Kidney (tissue), 14 donors: ENCODE results near the gene USP16. TPM values are rescaled to one million over a fixed set of nuclear protein-coding genes. Genes with fewer than 3 reads are reported as not detected.
"Not testable (repeated sequence)": the region's sequence is repeated elsewhere in the genome, so short reads cannot be mapped to it uniquely, and the experiment has no call there.

ENCODE experiments used
- DNase-seq, 5 donors: peaks; one replicate each; pipeline ENCODE4 v3.0.0-alpha.2; 2013 to 2020
- FAIRE-seq: peaks from 2 replicates; lab custom pipeline; 2012; peaks lifted over from hg19 to GRCh38; lab: Jason Lieb, UNC
- H3K27ac ChIP-seq, 2 donors: one replicate each; pipeline ENCODE4 v1.7.0; 2013; ENCODE audit warnings: low read depth in 2 of 2, low read length in 2 of 2, inconsistent platforms in 1 of 2
- H3K27me3 ChIP-seq: one replicate; pipeline ENCODE4 v1.7.1; 2013; ENCODE audit warnings: low read length, inconsistent platforms; ENCODE audit not compliant: control insufficient read depth, insufficient read depth
- H3K36me3 ChIP-seq, 3 donors: one replicate each; pipeline versions ENCODE4 v1.7.0 to v1.7.1; 2013; ENCODE audit warnings: low read length in 3 of 3, control low read depth in 1 of 3, inconsistent platforms in 1 of 3; ENCODE audit not compliant: insufficient read depth in 3 of 3, control insufficient read depth in 2 of 3
- H3K4me1 ChIP-seq, 3 donors: one replicate each; pipeline versions ENCODE4 v1.7.0 to v1.7.1; 2013; ENCODE audit warnings: low read length in 3 of 3, inconsistent platforms in 1 of 3, low read depth in 1 of 3; ENCODE audit not compliant: control insufficient read depth in 2 of 3, insufficient read depth in 2 of 3
- H3K4me3 ChIP-seq, 3 donors: one replicate each; pipeline versions ENCODE4 v1.7.0 to v1.8.1; 2013; ENCODE audit warnings: low read length in 3 of 3, control low read depth in 1 of 3, inconsistent platforms in 1 of 3
- H3K9ac ChIP-seq, 3 donors: one replicate each; pipeline versions ENCODE4 v1.7.0 to v1.7.1; 2013; ENCODE audit warnings: low read length in 3 of 3, control low read depth in 1 of 3, inconsistent platforms in 1 of 3
- H3K9me3 ChIP-seq, 3 donors: one replicate each; pipeline versions ENCODE4 v1.7.0 to v1.7.1; 2013; ENCODE audit warnings: low read length in 3 of 3, control low read depth in 1 of 3, inconsistent platforms in 1 of 3; ENCODE audit not compliant: control insufficient read depth in 2 of 3, insufficient read depth in 1 of 3
- intact Hi-C: fragments of 100-400 bp; cut with DNase I; formaldehyde crosslinking; loops from one replicate; pipeline ENCODE4 v1.11.1; 2022
- polyA plus RNA-seq: library from polyadenylated mRNA; stranded (reverse); fragments of 350-450 nt; fragmentation: Illumina TruSeq; extraction: RNeasy Lipid Tissue Mini Kit (QIAGEN cat#74804); gene quantifications from one replicate; pipeline ENCODE4 v1.2.3, GENCODE V29; 2014; ENCODE audit warnings: low read depth, low replicate concordance; ENCODE audit not compliant: insufficient read depth
- total RNA-seq: library from RNA; stranded (reverse); fragmentation: NEBNext Ultra II Directional; extraction: Animal tissue kit (Norgen Biotek cat#: 25700); gene quantifications from one replicate; pipeline ENCODE4 v1.2.1, GENCODE V29; 2021
- TF ChIP-seq, protein P1 (sequence below): IDR thresholded peaks from 3 replicates; pipeline ENCODE4 v1.5.1; 2012; ENCODE audit warnings: mild to moderate bottlenecking, moderate library complexity, borderline replicate concordance; ENCODE audit not compliant: insufficient read depth; ENCODE audit errors: extremely low read depth
- donor health status: control.
- donor health status: control.
- donor health status: control.
- donor health status: control.
- donor health status: control.
- donor health status: DM: yes; HTN: yes; CAD: no.
- donor health status: Normal renal cell carcinoma (clear cell type).

USP16 gene
- total and polyA plus RNA-seq, 2 donors from 2014 or later: 17.8 to 35.8 TPM

DNA sequence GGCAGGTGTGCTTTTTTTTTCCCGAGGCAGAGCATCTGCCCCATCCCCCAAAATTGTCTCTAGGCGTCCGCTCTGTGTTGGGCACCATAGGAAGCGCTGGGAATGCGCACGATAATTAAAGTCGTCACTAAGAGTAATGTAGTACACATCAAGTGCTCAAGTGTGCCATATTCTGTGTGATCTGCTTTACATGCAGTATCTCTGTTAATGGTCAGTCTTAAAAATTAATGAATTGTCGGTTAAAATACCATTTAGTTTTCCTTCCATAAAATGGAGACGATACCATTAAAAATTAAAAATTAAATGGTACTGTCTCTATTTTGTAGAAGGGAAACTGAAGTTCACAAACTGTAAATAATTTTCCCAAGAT lies 49.5 kb downstream of the USP16 start:
- FAIRE-seq (no peak), DNase-seq (no peak)
- Histone ChIP-seq H3K36me3 (no peaks in the 10 kb centered on the region), H3K9ac (peak overlapping the region; percentile 83 to 98 (median 87)), H3K27ac (peak overlapping the region; percentile 93 to 99), H3K9me3 (no peaks in the 10 kb centered on the region), H3K4me1 (peaks cover 0 to 18% (median 12%) of the 10 kb centered on the region in 3 donors), H3K27me3 (no peaks in the 10 kb centered on the region), H3K4me3 (peak overlapping the region; percentile 90 to 97 (median 93))
- TF ChIP-seq, protein P1, sequence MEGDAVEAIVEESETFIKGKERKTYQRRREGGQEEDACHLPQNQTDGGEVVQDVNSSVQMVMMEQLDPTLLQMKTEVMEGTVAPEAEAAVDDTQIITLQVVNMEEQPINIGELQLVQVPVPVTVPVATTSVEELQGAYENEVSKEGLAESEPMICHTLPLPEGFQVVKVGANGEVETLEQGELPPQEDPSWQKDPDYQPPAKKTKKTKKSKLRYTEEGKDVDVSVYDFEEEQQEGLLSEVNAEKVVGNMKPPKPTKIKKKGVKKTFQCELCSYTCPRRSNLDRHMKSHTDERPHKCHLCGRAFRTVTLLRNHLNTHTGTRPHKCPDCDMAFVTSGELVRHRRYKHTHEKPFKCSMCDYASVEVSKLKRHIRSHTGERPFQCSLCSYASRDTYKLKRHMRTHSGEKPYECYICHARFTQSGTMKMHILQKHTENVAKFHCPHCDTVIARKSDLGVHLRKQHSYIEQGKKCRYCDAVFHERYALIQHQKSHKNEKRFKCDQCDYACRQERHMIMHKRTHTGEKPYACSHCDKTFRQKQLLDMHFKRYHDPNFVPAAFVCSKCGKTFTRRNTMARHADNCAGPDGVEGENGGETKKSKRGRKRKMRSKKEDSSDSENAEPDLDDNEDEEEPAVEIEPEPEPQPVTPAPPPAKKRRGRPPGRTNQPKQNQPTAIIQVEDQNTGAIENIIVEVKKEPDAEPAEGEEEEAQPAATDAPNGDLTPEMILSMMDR: no peak
- intact Hi-C loops: no loop called here

DNA sequence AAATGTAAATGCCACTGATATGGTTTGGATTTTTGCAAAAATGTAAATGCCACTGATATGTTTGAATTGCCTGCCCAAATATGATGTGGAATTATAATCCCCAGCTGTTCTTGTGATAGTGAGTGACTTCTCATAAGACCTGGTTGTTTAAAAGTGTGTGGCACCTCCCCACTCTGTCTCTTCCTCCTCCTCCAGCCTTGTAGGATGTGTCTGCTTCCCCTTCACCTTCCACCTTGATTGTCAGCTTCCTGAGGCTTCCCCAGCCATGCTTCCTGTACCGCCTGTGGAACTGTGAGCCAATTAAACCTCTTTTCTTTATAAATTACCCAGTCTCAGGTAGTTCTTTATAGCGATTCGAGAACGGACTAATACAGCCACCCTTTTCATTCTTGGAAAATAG lies 50.3 kb downstream of the USP16 start:
- intact Hi-C loops: no loop called here
- Histone ChIP-seq H3K9me3 (no peaks in the 10 kb centered on the region), H3K27me3 (no peaks in the 10 kb centered on the region), H3K4me1 (peaks cover 0 to 18% (median 12%) of the 10 kb centered on the region in 3 donors), H3K9ac (no peak overlapping the region), H3K36me3 (no peaks in the 10 kb centered on the region), H3K27ac (no peak overlapping the region), H3K4me3 (peak overlapping the region in 1 of 3 donors; percentile 7)
- TF ChIP-seq, protein P1: no peak
- DNase-seq (no peak), FAIRE-seq (no peak)

DNA sequence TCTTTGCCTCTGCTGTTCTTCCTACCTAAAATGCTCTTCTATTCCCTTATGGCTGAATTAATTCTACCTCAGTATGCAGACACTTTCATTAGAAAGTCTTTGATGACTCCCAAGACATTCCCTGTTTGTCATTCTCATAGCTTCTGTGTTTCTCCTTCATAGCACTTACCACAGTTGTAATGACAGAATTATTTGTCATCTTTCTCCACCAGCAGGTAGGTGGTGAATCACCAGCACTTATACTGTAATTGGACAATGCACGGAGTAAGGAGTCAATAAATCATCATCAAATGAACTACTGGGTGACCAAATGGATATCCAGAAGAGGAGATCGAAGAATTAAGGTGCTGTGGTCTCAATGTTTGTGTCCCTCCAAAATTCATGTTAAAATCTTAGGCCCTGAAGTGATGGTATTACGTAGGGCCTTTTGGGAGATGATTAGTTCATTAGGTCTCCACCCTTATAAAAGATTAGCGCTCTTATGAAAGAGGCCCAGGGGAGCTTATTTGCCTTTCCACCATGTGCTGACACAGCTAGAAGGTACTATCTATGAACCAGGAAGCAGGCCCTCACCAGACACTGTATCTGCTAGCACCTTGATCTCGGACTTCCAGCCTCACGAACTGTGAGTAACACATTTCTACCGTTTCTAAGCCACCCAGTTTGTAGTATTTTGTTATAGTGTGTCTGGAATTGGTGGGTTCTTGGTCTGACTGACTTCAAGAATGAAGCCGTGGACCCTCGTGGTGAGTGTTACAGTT lies 51.4 kb downstream of the USP16 start:
- no peaks in the 10 kb centered on the region for H3K36me3 ChIP-seq
- TF ChIP-seq, protein P1: no peak
- H3K4me3 ChIP-seq: no peak overlapping the region
- DNase-seq: no peak
- no peak overlapping the region for H3K9ac ChIP-seq
- H3K27ac ChIP-seq: peak overlapping the region in 1 of 2 donors; percentile 43
- H3K27me3 ChIP-seq: no peaks in the 10 kb centered on the region
- H3K4me1 ChIP-seq: peaks cover 0 to 23% (median 20%) of the 10 kb centered on the region in 3 donors
- intact Hi-C loops: no loop called here
- no peak for FAIRE-seq
- no peaks in the 10 kb centered on the region for H3K9me3 ChIP-seq

DNA sequence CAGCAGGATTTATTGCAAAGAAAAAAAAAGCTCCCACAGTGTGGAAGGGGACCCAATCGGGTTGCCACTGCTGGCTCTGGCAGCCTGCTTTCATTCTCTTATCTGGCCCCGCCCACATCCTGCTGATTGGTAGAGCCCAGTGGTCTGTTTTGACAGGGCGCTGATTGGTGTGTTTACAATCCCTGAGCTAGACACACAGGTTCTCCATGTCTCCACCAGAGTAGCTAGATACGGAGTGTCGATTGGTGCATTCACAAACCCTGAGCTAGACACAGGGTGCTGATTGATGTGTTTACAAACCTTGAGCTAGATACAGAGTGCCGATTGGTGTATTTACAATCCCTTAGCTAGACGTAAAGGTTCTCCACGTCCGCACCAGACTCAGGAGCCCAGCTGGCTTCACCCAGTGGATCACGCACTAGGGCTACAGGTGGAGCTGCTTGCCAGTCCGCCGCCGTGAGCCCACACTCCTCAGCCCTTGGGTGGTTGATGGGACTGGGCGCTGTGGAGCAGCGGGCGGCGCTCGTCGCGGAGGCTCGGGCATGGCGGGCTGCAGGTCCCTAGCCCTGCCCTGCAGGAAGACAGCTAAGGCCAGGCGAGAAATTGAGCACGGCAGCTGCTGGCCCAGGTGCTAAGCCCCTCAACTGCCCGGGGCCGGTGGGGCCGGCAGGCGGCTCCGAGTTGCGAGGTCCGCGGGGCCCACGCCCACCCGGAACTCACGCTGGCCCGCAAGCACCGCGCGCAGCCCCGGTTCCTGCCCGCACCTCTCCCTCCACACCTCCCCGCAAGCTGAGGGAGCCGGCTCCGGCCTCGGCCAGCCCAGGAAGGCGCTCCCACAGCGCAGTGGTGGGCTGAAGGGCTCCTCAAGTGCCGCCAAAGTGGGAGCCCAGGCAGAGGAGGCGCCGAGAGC lies 52.5 kb downstream of the USP16 start:
- H3K36me3 ChIP-seq, FAIRE-seq, intact Hi-C loops, H3K27me3 ChIP-seq, H3K9me3 ChIP-seq: not testable (repeated sequence)
- Histone ChIP-seq H3K4me1 (peaks cover 0 to 15% (median 13%) of the 10 kb centered on the region in 3 donors), H3K4me3 (peak overlapping the region; percentile 59 to 75 (median 73)), H3K9ac (peak overlapping the region in 2 of 3 donors; percentile 68 to 72), H3K27ac (peak overlapping the region; percentile 73 to 91)
- peak; percentile 56 to 89 (median 71) for DNase-seq
